ENCODE data around the gene CDC34. TPM values are rescaled to one million over a fixed set of nuclear protein-coding genes. Genes with fewer than 3 reads are reported as not detected.
A peak's percentile ranks its signal among the peaks of the same experiment; 100 is the strongest.

CDC34 gene
- total and polyA plus RNA-seq, 9 of the 15 experiments (the other 6 are each of a cell fraction or from before 2014, with no cell fraction given), result 0.80 to 203 (median 65.5) TPM

- no peak for TF ChIP-seq ZNF76 (CRISPR knock-in tag; IDR thresholded peaks at IDR 0.05; ENCODE audit: borderline replicate concordance)
- TF ChIP-seq RB1 (IDR thresholded peaks at IDR 0.05; ENCODE audit: low read depth), result peak; percentile 97
- no peak for TF ChIP-seq PHF8 (IDR thresholded peaks at IDR 0.05; ENCODE audit: borderline replicate concordance, low read length)
- TF ChIP-seq CCNT2 (IDR thresholded peaks at IDR 0.05; ENCODE audit: borderline replicate concordance, extremely low read depth, insufficient read length, low read depth, low read length), result no peak
- TF ChIP-seq HDAC2 (IDR thresholded peaks at IDR 0.05), result peak; percentile 73; the same call in 1 of the 2 replicates
- TF ChIP-seq FOXJ3 (CRISPR knock-in tag; IDR thresholded peaks at IDR 0.05), result 0 out of 2 replicates have a peak, but pooled peaks have one; percentile 25
- TF ChIP-seq GABPB1 (CRISPR knock-in tag; IDR thresholded peaks at IDR 0.05), result peak; percentile 58
- no peak for TF ChIP-seq NR2F6 (CRISPR knock-in tag; IDR thresholded peaks at IDR 0.05)
- no peak for TF ChIP-seq HINFP (tag; conservative IDR thresholded peaks at IDR 0.05; ENCODE audit: low read depth)
- TF ChIP-seq JUND (IDR thresholded peaks at IDR 0.05; ENCODE audit: borderline replicate concordance, low read depth, low read length), result no peak
- no peak for TF ChIP-seq JUND (tag; IDR thresholded peaks at IDR 0.05; ENCODE audit: borderline replicate concordance, low read depth, low read length)
- TF ChIP-seq LEF1 (IDR thresholded peaks at IDR 0.05), result no peak
- no peak for TF ChIP-seq CCAR2 (IDR thresholded peaks at IDR 0.05; ENCODE audit: low read depth, low read length)
- no peak for TF ChIP-seq ZNF24 (IDR thresholded peaks at IDR 0.05)
- TF ChIP-seq THAP12 (CRISPR knock-in tag; IDR thresholded peaks at IDR 0.05), result no peak
- TF ChIP-seq SPI1 (IDR thresholded peaks at IDR 0.05; ENCODE audit: borderline replicate concordance, low read depth, low read length), result no peak
- TF ChIP-seq RFX5 (IDR thresholded peaks at IDR 0.05; ENCODE audit: low read depth, low read length), result no peak
- peak in 1 of 2 experiments; percentile 83 for TF ChIP-seq AFF1 (IDR thresholded peaks at IDR 0.05; ENCODE audit: low read depth in 1 of 2, partially characterized antibody in 2 of 2)
- 0 out of 2 replicates have a peak, but pooled peaks have one; percentile 37 for TF ChIP-seq E2F3 (CRISPR knock-in tag; IDR thresholded peaks at IDR 0.05)
- no peak for TF ChIP-seq POLR2AphosphoS2 (IDR thresholded peaks at IDR 0.05; ENCODE audit: low read length)
Measured at GRCh38 chr19:591099-591958, 59.8 kb downstream of the CDC34 start (continued).

Measured in K562 (cell line).